GM18867 (cell line): ENCODE measurements around the gene KLHDC7A.
"Not testable (repeated sequence)": the region's sequence is repeated elsewhere in the genome, so short reads cannot be mapped to it uniquely, and the experiment has no call there.

Experiments
- ATAC-seq: cut with Tn5 transposase; IDR thresholded peaks from one replicate; pipeline ENCODE4 v1.9.1; 2021; ENCODE audit warnings: mild to moderate bottlenecking, moderate library complexity; ENCODE audit not compliant: unreplicated experiment

Gene KLHDC7A

DNA sequence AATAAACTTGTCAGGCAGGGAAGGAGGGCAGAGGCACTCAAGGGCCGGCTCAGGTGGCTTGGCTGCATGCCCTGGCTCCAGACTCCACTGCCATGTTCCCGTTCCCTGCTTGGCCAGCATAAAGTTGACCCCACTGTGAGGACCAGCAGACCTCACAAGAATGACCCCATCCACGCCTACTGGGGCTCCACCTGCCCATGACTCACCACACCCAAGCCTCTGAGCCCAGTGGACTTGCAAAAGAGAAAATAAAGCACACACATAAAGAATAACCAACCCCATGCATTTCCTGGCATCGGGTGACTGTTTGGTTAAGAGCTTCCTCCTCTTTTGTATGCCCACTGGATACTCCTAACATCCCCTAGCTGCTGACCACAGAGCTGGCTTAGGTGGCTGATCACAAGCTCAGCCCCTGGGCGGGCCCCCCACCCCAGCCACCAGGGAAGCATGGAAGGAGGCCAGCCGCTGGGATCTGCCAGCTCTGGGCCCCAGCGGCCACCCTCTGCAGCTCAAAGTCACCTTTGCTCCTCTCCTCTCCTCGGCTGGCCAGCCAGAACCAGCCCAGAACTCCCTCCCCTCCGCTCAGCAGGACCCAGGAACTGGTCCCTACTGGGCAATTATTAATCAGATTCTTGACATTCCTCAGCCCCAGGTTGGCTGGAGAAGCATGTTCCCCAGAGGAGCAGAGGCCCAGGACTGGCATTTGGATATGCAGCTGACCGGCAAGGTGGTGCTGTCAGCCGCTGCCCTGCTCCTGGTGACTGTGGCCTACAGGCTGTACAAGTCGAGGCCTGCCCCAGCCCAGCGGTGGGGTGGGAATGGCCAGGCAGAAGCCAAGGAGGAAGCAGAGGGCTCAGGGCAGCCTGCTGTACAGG is at the start of gene KLHDC7A:
Gene KLHDC7A, plus strand, starts transcription at position 616 of the 875 bp plus-strand sequence. Its CDS starts 52 bp downstream, at position 668.
- no peak for ATAC-seq

DNA sequence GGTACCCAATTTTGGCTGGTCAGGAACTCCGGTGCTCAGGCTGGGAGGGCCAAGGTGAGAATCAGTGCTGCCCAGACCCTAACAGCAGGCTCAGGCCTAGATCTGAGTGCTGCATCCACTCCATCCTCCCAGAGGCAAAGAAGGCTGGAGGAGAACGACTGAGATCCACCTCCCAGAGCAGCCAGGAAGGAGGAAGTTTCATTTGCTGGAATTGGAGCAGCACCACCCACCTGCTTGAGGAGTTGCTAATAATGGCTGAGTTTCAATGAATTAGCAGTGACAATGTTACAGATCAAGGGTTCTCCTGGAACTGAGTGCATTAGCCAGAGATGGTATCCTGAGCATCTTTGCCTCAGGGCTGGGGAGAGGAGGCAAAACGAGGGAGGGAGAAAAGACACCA is 46.7 kb upstream of the KLHDC7A start:
- no peak for ATAC-seq

DNA sequence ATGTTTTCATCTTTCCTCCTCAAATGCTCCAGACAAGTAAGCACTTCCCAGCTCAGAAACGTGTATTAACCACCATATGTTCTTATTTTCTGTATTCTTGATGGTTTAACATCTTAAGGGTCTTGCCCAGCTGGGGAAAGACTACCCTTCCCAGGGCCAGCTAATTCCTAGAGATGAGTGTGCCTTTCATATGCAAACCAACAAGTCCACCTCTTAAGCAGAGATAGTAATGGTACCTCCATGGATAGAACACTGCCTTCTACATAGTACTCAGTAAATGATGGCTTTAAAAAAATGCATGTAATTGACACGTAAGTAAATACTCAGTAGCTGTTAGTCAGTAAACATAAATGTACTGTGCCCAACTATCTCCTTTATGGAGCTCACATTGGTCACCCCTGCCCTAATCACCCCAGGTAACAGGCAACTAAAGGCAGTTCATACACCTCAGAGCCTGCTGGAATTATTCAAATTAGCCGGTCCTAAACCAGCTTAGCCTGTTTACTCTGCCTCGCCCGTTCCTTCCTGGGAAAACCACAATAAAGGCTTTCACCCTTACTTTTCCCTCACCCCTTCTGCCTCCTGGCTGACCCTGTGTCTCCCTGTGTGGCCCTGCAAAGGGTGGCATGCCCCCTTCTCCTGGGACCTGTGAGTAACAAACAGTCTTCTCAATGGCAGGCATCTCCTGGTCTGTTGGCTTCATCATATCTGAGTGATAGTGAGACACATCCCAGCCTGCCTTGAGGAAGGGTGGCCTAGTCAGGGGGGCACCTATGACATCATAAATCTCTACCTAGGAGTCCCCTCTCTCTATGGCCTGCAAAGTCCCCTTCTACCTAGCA is 40.1 kb upstream of the KLHDC7A start:
- ATAC-seq, result no peak

DNA sequence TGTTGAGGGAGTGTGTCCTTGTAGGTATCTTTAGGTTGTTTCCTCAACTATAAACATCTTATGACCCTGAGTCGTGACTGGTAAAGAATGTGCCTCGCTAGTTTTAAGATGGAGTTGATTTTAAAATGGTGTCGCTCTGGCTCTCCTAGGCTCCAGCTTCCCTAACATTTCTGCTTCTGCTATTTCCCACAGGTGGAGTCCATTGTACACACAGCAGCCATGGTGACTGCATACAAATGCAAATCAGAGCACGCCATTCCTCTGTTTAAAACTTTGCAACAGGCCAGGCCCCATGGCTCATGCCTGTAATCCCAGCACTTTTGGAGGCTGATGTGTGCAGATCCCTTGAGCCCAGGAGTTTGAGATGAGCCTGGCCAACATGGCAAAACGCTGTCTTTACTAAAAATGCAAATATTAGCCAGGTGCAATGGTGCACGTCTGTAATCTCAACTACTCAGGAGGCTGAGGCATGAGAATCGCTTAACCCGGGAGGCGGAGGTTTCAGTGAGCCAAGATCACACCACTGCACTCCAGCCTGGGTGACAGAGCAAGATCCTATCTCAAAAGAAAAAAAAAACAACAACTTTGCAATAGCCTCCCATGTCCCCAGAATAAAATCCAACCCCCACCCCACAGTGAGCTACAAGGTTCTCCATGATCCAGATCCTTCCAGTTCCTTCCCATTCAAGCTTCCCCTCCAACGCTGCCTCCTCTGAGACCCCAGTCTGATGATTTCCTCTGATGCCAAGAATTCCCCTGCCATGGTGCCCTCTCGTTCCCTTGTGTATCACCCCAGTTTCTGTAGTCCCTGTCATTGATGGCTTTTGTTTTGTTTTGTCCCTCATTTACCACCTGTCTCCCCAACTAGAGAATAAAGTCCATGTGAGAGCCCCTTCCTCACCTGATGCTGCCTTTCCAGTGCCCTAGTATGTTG is 36.9 kb upstream of the KLHDC7A start:
- ATAC-seq, result no peak

DNA sequence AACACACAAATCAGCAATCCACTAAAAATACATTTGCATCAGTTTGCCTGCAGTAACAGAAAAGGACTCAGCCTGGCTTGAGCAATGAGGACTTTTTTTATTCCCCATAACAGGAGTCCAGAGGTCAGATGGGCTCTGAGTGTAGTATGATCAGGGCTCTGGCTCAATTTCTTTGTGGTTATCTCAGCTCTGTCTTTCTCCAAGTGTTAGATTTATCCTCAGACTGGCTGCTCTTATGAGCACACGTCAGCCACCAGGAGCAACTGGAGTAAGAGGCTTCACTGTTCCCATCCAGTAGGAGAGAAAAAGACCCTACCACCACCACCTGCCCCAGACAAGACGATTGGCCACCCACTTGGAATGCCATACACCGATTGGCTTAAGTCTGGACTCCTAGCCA is 36.2 kb upstream of the KLHDC7A start:
- ATAC-seq, result no peak

DNA sequence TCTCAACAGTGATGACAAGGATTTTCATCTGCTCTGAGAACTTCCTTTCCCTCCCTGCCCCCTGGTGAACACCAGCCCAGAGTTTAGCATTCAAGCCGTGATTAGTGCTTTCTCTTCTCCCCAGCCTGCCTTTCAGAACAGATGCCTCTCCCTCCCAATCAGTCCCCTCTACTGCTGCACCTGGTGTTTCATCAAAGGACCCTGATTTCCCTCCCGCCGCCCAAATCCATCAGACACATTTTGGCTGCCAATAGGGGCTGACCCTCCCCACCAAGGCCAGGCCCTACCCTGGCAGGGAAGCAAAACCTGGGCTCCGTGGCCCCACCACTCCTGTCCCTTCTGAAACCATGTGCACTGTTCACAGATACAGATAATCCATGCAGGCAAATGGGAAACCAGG is 34.0 kb upstream of the KLHDC7A start:
- ATAC-seq, result no peak

DNA sequence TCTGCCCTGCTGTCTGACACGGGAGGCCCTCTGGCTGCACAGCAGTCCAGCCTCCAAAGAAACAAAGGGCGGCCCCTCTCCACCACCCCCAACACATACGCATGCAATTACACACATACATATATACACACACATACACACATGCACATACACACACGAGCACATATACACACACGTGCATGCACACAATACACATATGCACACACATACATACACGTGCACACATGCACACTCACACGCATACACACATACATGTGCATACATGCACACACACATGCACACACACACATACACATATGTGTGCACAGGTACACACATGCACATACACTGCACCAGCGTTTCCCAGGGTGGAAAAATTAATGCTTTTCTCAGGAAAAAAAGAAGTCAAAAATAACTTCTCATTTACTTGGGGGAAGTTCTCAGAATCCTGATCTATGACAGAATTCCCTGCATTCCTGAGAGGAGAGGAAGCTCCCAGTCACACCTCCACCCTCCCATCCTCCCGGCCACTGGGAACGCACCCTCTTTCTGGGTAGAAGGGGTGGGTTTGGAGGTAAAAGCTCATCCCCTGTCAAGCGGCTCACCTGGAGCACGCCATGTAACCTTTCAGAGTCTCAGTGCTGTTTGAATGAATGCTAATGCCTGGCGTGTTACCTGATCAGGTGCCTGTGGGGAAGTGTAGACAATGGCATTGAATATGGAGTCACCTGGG is 33.1 kb upstream of the KLHDC7A start:
- ATAC-seq, result no peak

DNA sequence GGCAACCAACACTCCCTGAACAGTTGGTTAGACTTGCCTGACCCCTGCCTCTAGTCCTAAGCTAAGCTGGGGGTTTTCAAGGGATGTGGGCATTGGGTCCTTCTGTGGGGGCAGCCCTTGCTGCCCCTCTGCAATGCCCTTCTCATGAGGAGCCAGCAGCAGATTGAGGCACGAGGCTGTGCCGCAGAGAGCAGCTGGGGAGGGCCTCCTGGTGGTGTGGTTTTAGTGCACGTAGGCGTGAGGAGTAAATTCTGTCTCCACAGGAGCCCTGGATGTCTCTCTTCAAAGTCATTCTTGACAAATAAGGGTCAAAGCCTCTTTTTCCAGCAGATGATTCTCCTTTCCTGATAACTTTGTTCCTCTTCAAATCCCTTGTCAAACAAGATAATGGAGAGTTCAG is 31.8 kb upstream of the KLHDC7A start:
- ATAC-seq, result no peak

DNA sequence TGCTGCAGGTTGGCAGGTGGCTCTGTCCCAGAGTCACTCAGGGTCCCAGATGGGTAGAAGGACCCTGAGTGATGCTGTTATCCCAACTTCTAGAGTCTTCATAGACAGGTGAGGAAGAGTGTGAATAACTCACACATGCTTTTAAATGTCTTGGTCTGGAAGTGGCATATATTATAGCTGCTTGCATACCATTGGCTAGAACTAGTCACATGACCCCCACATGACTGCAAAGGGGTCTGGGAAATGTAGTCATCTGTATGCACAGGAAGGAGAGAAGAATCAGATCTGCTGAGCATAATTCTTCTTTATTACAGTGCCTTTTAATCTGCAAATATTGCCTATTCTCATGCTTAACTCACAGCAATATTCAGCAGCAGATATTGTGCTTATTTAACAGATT is 28.2 kb upstream of the KLHDC7A start:
- no peak for ATAC-seq

DNA sequence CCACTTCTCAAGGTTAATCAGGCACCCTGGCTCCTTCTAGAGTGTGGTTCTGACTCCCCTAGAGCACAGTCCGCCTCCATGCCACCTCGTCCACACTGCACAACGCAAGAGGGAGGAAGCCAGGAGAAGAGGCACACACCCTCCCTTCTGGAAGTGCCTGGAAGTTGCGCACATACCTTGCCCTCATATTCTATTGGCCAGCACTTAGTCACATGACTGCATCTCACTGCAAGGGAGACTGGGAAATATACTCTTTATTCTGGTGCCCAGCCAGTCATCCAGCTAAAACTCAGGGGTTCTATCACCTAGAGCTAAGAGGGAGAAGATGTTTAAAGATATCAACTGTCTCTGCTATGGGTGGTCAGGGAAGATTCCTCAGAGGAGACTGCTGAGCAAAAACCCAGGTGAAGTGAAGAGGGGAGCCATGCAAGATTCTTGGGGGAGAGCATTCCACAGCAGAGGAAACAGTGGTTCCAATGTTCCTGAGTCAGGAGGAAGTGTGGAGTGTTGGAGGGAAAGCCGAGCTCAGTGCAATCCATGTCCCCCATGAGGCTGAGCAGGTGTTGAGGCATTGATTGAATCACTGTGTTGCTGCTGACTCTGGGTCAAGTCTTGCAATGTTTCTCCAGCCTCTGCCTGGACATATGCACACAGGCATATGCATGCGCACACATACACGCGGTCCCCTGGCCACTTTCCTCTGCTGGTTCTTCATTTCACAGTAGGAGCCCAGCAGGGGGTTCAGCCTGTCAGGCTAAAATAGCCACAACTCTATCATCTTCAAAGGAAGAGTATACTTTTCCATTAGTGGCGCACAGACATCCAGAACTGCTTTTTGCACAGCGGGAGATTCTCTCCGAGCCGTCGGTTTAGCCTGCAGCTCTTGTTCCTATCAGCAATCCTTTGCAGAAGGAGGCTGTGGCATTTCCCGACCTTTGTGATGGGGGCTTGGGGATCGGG is 22.3 kb upstream of the KLHDC7A start:
- no peak for ATAC-seq

DNA sequence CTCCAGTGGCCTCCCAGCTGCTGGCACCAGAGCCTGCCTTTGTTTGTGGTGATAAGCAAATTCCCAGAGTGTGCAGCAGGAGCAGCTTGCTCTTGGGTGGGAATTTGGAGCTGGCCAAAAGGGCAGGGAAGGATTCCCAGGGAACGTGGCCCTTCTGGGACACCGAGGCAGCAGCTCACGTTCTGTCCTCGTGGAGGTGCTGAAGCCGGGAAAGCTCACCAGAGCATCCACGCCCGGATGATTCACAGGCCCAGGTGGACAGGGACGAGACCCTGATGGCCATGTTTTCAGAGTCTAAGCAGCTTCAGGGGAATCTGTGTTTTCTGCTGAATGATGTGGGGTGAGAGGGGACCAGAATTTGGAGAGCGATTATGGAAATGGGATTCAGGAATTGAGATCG is 19.1 kb upstream of the KLHDC7A start:
- ATAC-seq, result no peak

DNA sequence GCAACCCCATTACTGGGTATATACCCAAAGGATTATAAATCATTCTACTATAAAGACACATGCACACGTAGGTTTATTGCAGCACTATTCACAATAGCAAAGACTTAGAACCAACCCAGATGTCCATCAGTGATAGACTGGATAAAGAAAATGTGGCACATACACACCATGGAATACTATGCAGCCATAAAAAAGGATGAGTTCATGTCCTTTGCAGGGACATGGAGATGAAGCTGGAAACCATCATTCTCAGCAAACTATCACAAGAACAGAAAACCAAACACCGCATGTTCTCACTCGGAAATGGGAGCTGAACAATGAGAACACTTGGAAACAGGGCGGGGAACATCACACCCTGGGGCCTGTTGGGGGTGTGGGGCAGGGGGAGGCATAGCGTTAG is 18.2 kb upstream of the KLHDC7A start:
- ATAC-seq, result not testable (repeated sequence)

DNA sequence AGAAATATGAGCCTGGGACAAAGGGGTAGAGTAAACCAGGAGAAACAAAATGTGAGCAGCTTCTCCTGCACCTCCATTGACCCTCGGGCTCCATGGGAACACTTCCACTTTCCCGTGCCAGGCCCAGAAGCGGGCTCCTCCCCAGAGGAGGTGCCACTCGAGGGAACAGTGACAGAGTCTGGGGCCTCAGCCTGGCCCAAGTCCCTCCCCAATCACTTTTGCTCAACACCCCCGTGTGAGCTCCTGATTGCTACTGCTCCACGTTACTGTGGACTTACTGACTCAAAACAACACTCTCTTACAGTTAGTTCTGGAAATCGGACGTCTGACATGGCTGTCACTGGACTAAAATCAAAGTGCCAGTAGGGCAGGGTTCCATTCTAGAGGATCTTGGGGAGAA is 17.7 kb upstream of the KLHDC7A start:
- no peak for ATAC-seq

DNA sequence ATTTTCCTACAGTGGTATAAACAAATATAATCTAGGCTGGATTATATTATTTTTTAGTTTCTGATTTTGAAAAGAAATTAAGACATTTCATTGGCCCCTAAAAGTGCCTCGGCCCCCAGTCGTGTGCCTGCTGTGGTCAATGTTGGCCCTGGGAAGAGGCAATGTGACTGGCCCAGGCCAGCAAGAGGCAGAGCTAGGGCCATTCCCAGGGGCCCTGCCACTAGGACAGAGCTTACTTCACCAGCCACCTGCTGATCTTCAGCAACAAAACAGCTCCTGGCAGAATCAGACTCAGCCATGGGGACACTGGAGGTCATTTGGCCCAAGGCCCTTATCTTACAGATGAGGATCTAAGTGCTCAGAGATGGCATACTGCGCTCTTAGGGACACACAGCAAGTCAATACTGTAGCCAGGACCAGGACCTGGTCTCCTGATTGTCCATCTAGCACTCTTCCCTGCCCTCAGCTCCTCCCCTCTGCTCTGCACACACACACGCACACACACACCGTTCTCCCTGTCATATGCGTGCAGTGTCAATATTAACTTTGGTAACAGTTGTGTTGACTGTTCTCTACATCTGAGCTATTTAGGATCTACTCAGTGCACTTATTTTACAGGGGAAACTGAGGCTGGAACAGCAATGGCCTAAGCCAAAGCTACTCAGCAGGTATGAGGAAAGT is 16.6 kb upstream of the KLHDC7A start:
- ATAC-seq, result no peak

DNA sequence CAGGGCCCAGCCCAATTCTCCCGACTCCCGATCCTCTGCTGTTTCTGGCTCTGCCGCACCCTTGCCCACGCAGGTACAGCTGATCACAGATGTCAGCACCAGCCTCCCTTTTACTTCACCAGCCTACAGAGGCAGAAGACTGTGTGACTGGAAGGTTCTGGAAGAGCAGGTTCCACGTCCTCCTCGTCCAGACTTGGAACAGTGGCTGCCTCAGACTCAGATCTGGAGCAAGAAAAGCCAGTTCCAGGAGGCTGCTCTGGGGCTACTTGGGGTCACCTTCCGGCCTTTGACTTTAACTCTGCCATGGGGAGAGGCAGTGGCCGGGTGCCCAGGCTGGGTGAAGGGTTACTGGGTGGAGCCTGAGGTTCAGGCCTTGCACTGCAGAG is 16.1 kb upstream of the KLHDC7A start:
- ATAC-seq, result no peak

DNA sequence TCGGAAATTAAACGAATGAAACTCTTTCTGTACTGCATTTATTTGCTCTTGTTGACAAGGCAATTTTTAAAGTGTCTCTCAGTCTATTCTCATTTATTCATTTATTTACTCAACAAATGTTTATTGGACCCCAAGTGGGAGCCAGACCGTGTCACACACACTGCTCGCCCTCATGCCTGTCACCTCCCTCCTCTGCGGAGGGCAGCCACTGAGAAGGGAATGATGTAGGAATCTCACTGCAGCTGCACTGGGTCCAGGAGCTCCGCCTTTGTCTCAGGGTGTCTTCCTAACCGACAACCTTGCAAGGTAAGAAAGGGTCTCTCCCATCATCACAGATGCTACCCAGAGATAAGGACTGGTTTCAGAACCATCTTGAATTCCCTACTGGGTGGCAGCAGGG is 14.1 kb upstream of the KLHDC7A start:
- ATAC-seq, result no peak

DNA sequence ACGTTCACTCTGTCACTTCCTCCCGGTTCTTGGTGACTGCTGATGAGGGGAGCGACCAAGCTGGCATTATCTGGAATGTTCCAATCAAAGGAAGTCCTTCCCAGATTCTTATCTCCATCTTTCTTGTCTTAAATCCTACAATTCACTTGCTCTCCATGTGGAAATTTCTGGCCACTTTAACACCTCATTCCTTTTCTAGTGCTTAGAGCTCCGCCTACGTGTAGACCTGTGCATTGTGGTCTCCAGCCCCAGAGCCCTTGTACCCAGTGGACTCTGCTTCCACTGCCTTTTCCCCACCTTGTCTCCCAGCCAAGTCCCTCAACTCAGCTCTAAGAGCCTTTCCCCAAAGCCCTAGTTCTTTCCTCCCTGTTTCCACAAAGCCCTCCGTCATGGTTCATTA is 12.2 kb upstream of the KLHDC7A start:
- ATAC-seq, result no peak

DNA sequence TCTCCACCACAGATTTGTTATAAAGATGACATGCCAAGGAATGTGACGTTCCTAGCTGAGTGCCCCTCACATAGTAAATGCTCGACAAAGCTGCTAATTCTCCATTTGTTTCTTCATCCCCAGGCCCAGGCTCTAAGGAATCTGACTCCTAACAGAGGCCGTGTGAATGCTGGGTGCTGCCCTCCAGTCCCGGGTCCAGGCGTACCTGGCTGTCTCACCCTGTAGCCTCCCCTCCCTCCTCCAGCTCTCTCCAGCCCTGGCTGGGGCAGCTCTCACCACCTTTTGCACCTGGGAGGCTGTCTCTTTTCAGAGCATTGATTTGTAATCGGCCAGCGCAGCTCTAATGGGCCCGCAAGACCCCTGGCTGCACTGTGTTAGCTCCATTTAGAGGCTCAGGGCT is 11.2 kb upstream of the KLHDC7A start:
- no peak for ATAC-seq
